ENCODE data around the gene AHR.

AHR gene

GRCh38 chr7:17362439-17363105 is 64.1 kb downstream of the AHR start:
- H3K4me3 ChIP-seq (ENCODE audit: low read depth, low read length) = no peak overlapping the region
- no peak overlapping the region for H3K27ac ChIP-seq (ENCODE audit: low read depth, low read length)
- H3K36me3 ChIP-seq (ENCODE audit: control insufficient read depth, insufficient read depth, low read length) = no peaks in the 10 kb centered on the region
- no peaks in the 10 kb centered on the region for H3K27me3 ChIP-seq (ENCODE audit: control insufficient read depth, insufficient read depth, low read length)
- H3K9me3 ChIP-seq (ENCODE audit: control insufficient read depth, insufficient read depth, low read depth, low read length) = peaks cover 6% of the 10 kb centered on the region; the same call in 1 of the 2 replicates
- H3K9ac ChIP-seq (ENCODE audit: low read length) = no peak overlapping the region
- no peaks in the 10 kb centered on the region for H3K4me1 ChIP-seq (ENCODE audit: control insufficient read depth, insufficient read depth, low read length)

- H3K27ac ChIP-seq (ENCODE audit: low read depth, low read length) = no peak overlapping the region
- no peak overlapping the region for H3K9ac ChIP-seq (ENCODE audit: low read length)
- no peaks in the 10 kb centered on the region for H3K4me1 ChIP-seq (ENCODE audit: control insufficient read depth, insufficient read depth, low read length)
- no peaks in the 10 kb centered on the region for H3K36me3 ChIP-seq (ENCODE audit: control insufficient read depth, insufficient read depth, low read length)
- no peaks in the 10 kb centered on the region for H3K9me3 ChIP-seq (ENCODE audit: control insufficient read depth, insufficient read depth, low read depth, low read length)
- H3K4me3 ChIP-seq (ENCODE audit: low read depth, low read length) = no peak overlapping the region
- no peaks in the 10 kb centered on the region for H3K27me3 ChIP-seq (ENCODE audit: control insufficient read depth, insufficient read depth, low read length)
These were observed 66.2 kb downstream of the AHR start for GRCh38 chr7:17364671-17365070.

GRCh38 chr7:17365775-17366174 is 67.3 kb downstream of the AHR start:
- H3K9me3 ChIP-seq (ENCODE audit: control insufficient read depth, insufficient read depth, low read depth, low read length) = no peaks in the 10 kb centered on the region
- H3K36me3 ChIP-seq (ENCODE audit: control insufficient read depth, insufficient read depth, low read length) = no peaks in the 10 kb centered on the region
- no peaks in the 10 kb centered on the region for H3K27me3 ChIP-seq (ENCODE audit: control insufficient read depth, insufficient read depth, low read length)
- no peak overlapping the region for H3K4me3 ChIP-seq (ENCODE audit: low read depth, low read length)
- no peak overlapping the region for H3K27ac ChIP-seq (ENCODE audit: low read depth, low read length)
- no peaks in the 10 kb centered on the region for H3K4me1 ChIP-seq (ENCODE audit: control insufficient read depth, insufficient read depth, low read length)
- H3K9ac ChIP-seq (ENCODE audit: low read length) = no peak overlapping the region

GRCh38 chr7:17367502-17367901 is 69.0 kb downstream of the AHR start:
- H3K9ac ChIP-seq (ENCODE audit: low read length) = no peak overlapping the region
- no peak overlapping the region for H3K27ac ChIP-seq (ENCODE audit: low read depth, low read length)
- no peaks in the 10 kb centered on the region for H3K9me3 ChIP-seq (ENCODE audit: control insufficient read depth, insufficient read depth, low read depth, low read length)
- no peaks in the 10 kb centered on the region for H3K36me3 ChIP-seq (ENCODE audit: control insufficient read depth, insufficient read depth, low read length)
- H3K27me3 ChIP-seq (ENCODE audit: control insufficient read depth, insufficient read depth, low read length) = no peaks in the 10 kb centered on the region
- no peaks in the 10 kb centered on the region for H3K4me1 ChIP-seq (ENCODE audit: control insufficient read depth, insufficient read depth, low read length)
- no peak overlapping the region for H3K4me3 ChIP-seq (ENCODE audit: low read depth, low read length)

- Histone ChIP-seq H3K4me3 (ENCODE audit: low read depth, low read length) (no peak overlapping the region), H3K9me3 (ENCODE audit: control insufficient read depth, insufficient read depth, low read depth, low read length) (no peaks in the 10 kb centered on the region), H3K27ac (ENCODE audit: low read depth, low read length) (no peak overlapping the region), H3K27me3 (ENCODE audit: control insufficient read depth, insufficient read depth, low read length) (no peaks in the 10 kb centered on the region), H3K4me1 (ENCODE audit: control insufficient read depth, insufficient read depth, low read length) (no peaks in the 10 kb centered on the region), H3K9ac (ENCODE audit: low read length) (no peak overlapping the region), H3K36me3 (ENCODE audit: control insufficient read depth, insufficient read depth, low read length) (no peaks in the 10 kb centered on the region)
These were observed 70.5 kb downstream of the AHR start for GRCh38 chr7:17368856-17369524.

- Histone ChIP-seq H3K4me3 (ENCODE audit: low read depth, low read length) (no peak overlapping the region), H3K9ac (ENCODE audit: low read length) (no peak overlapping the region), H3K27me3 (ENCODE audit: control insufficient read depth, insufficient read depth, low read length) (no peaks in the 10 kb centered on the region), H3K9me3 (ENCODE audit: control insufficient read depth, insufficient read depth, low read depth, low read length) (no peaks in the 10 kb centered on the region), H3K36me3 (ENCODE audit: control insufficient read depth, insufficient read depth, low read length) (no peaks in the 10 kb centered on the region), H3K27ac (ENCODE audit: low read depth, low read length) (no peak overlapping the region), H3K4me1 (ENCODE audit: control insufficient read depth, insufficient read depth, low read length) (no peaks in the 10 kb centered on the region)
These were observed 71.4 kb downstream of the AHR start for GRCh38 chr7:17369691-17370426.

GRCh38 chr7:17370901-17371585 is 72.6 kb downstream of the AHR start:
- H3K4me3 ChIP-seq (ENCODE audit: low read depth, low read length) = no peak overlapping the region
- no peak overlapping the region for H3K9ac ChIP-seq (ENCODE audit: low read length)
- no peaks in the 10 kb centered on the region for H3K27me3 ChIP-seq (ENCODE audit: control insufficient read depth, insufficient read depth, low read length)
- H3K9me3 ChIP-seq (ENCODE audit: control insufficient read depth, insufficient read depth, low read depth, low read length) = no peaks in the 10 kb centered on the region
- H3K27ac ChIP-seq (ENCODE audit: low read depth, low read length) = no peak overlapping the region
- no peaks in the 10 kb centered on the region for H3K4me1 ChIP-seq (ENCODE audit: control insufficient read depth, insufficient read depth, low read length)
- H3K36me3 ChIP-seq (ENCODE audit: control insufficient read depth, insufficient read depth, low read length) = no peaks in the 10 kb centered on the region

- H3K4me3 ChIP-seq (ENCODE audit: low read depth, low read length) = no peak overlapping the region
- no peak overlapping the region for H3K9ac ChIP-seq (ENCODE audit: low read length)
- no peaks in the 10 kb centered on the region for H3K36me3 ChIP-seq (ENCODE audit: control insufficient read depth, insufficient read depth, low read length)
- no peak overlapping the region for H3K27ac ChIP-seq (ENCODE audit: low read depth, low read length)
- H3K9me3 ChIP-seq (ENCODE audit: control insufficient read depth, insufficient read depth, low read depth, low read length) = no peaks in the 10 kb centered on the region
- H3K4me1 ChIP-seq (ENCODE audit: control insufficient read depth, insufficient read depth, low read length) = no peaks in the 10 kb centered on the region
- H3K27me3 ChIP-seq (ENCODE audit: control insufficient read depth, insufficient read depth, low read length) = no peaks in the 10 kb centered on the region
These were observed 73.4 kb downstream of the AHR start for GRCh38 chr7:17371671-17372524.

- Histone ChIP-seq H3K27ac (ENCODE audit: low read depth, low read length) (no peak overlapping the region), H3K9ac (ENCODE audit: low read length) (no peak overlapping the region), H3K27me3 (ENCODE audit: control insufficient read depth, insufficient read depth, low read length) (no peaks in the 10 kb centered on the region), H3K36me3 (ENCODE audit: control insufficient read depth, insufficient read depth, low read length) (no peaks in the 10 kb centered on the region), H3K9me3 (ENCODE audit: control insufficient read depth, insufficient read depth, low read depth, low read length) (no peaks in the 10 kb centered on the region), H3K4me3 (ENCODE audit: low read depth, low read length) (no peak overlapping the region), H3K4me1 (ENCODE audit: control insufficient read depth, insufficient read depth, low read length) (no peaks in the 10 kb centered on the region)
These were observed 75.7 kb downstream of the AHR start for GRCh38 chr7:17374157-17374556.

- no peaks in the 10 kb centered on the region for H3K36me3 ChIP-seq (ENCODE audit: control insufficient read depth, insufficient read depth, low read length)
- H3K4me1 ChIP-seq (ENCODE audit: control insufficient read depth, insufficient read depth, low read length) = no peaks in the 10 kb centered on the region
- H3K27ac ChIP-seq (ENCODE audit: low read depth, low read length) = no peak overlapping the region
- no peak overlapping the region for H3K9ac ChIP-seq (ENCODE audit: low read length)
- H3K4me3 ChIP-seq (ENCODE audit: low read depth, low read length) = no peak overlapping the region
- no peaks in the 10 kb centered on the region for H3K27me3 ChIP-seq (ENCODE audit: control insufficient read depth, insufficient read depth, low read length)
- H3K9me3 ChIP-seq (ENCODE audit: control insufficient read depth, insufficient read depth, low read depth, low read length) = no peaks in the 10 kb centered on the region
These were observed 76.2 kb downstream of the AHR start for GRCh38 chr7:17374654-17375053.
